Ascending aorta (tissue), 2 donors: Measurements from ENCODE around the gene FABP6. TPM values are rescaled to one million over a fixed set of nuclear protein-coding genes. Genes with fewer than 3 reads are reported as not detected.
"Not testable (repeated sequence)": the region's sequence is repeated elsewhere in the genome, so short reads cannot be mapped to it uniquely, and the experiment has no call there.

Experiments used
- DNase-seq, 2 donors: peaks; one replicate each; pipeline ENCODE4 v3.0.0-alpha.2; 2019; ENCODE audit warnings: low spot score in 2 of 2
- H3K27ac ChIP-seq, 2 donors: fragments of 200-600 bp; sonication (generic); one replicate each; pipeline ENCODE4 v1.5.1; 2016 to 2017; ENCODE audit warnings: mild to moderate bottlenecking in 1 of 2
- H3K27me3 ChIP-seq: fragments of 200-600 bp; sonication (generic); one replicate; pipeline ENCODE4 v1.5.1; 2017
- H3K36me3 ChIP-seq, 2 donors: fragments of 200-600 bp; sonication (generic); one replicate each; pipeline ENCODE4 v1.5.1; 2016
- H3K4me1 ChIP-seq, 2 donors: fragments of 200-600 bp; sonication (generic); one replicate each; pipeline ENCODE4 v1.5.1; 2016 to 2017; ENCODE audit warnings: mild to moderate bottlenecking in 1 of 2
- H3K4me3 ChIP-seq, 2 donors: fragments of 200-600 bp; sonication (generic); one replicate each; pipeline ENCODE4 v1.5.1; 2016 to 2017; ENCODE audit warnings: mild to moderate bottlenecking in 1 of 2
- H3K9me3 ChIP-seq, 2 donors: fragments of 200-600 bp; sonication (generic); one replicate each; pipeline ENCODE4 v1.5.1; 2016
- intact Hi-C: fragments of 100-400 bp; cut with DNase I; formaldehyde crosslinking; loops from one replicate; pipeline ENCODE4 v1.15.1; 2023
- total RNA-seq: library from RNA; depleted of rRNA; stranded (reverse); fragments of >200 nt; gene quantifications from one replicate; pipeline ENCODE4 v1.1.0, GENCODE V29; 2016
- TF ChIP-seq, protein P1 (sequence below), 3 experiments: fragments of 200-600 bp in 2 of 3; fragments of 450-650 bp in 1 of 3; sonication (generic) in 2 of 3; IDR thresholded peaks; one replicate each; pipeline ENCODE4 v1.5.1; 2016 to 2019; ENCODE audit warnings: antibody characterized with exemption in 3 of 3, mild to moderate bottlenecking in 1 of 3, moderate library complexity in 1 of 3

The FABP6 gene
- total RNA-seq, 1 donor from 2014 or later: not detected

DNA sequence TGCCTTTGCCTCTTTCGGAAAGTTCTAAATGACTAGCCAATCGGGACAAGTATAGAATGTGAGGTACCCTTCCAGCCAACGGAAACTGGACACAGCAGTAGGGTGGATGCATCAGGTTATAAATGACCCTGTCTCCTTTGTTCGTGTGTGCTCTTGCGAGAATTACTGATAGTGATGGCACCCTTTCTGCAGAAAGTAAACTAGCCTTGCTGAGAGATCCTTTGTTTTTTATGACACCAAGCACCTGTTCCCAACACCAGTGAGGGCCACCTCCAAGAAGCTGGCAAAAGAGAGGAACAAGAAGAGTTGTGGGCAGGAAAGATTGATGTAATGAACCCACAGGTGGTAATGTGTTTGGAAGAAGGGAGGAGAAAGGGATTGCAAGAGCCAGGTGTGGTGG, 42.8 kb upstream of the FABP6 start:
- TF ChIP-seq, protein P1, sequence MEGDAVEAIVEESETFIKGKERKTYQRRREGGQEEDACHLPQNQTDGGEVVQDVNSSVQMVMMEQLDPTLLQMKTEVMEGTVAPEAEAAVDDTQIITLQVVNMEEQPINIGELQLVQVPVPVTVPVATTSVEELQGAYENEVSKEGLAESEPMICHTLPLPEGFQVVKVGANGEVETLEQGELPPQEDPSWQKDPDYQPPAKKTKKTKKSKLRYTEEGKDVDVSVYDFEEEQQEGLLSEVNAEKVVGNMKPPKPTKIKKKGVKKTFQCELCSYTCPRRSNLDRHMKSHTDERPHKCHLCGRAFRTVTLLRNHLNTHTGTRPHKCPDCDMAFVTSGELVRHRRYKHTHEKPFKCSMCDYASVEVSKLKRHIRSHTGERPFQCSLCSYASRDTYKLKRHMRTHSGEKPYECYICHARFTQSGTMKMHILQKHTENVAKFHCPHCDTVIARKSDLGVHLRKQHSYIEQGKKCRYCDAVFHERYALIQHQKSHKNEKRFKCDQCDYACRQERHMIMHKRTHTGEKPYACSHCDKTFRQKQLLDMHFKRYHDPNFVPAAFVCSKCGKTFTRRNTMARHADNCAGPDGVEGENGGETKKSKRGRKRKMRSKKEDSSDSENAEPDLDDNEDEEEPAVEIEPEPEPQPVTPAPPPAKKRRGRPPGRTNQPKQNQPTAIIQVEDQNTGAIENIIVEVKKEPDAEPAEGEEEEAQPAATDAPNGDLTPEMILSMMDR (IDR thresholded peaks at IDR 0.05): no peak
- intact Hi-C loops: no loop called here

DNA sequence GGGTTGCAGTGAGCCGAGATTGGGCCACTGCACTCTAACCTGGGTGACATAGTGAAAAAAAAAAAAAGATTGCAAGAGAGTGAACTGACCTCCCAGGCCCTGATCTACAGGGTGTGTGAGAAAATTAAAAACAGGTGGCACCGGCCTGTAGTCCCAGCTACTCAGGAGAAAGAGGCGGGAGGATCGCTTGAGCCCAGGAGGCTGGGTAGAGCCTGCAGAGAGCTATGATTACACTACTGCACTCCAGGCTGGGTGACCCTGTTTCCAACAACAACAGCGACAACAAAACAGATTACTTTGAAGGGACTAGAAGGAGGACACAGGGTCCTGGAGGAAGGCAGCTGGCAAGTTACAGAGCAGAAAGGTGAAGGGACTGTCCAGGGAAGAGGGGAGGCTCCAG, 42.2 kb upstream of the FABP6 start:
- Histone ChIP-seq H3K4me1 (peaks cover 0 to 6% of the 10 kb centered on the region in 2 donors), H3K27ac (no peak overlapping the region), H3K36me3 (no peaks in the 10 kb centered on the region), H3K4me3 (no peak overlapping the region), H3K9me3 (no peaks in the 10 kb centered on the region), H3K27me3 (no peaks in the 10 kb centered on the region)
- TF ChIP-seq, protein P1 (IDR thresholded peaks at IDR 0.05): no peak
- no peak for DNase-seq
- intact Hi-C loops: no loop called here

More for the DNA sequence above, 42.8 kb upstream of the FABP6 start:
- Histone ChIP-seq H3K27ac (no peak overlapping the region), H3K4me1 (peaks cover 0 to 6% of the 10 kb centered on the region in 2 donors), H3K27me3 (no peaks in the 10 kb centered on the region), H3K9me3 (no peaks in the 10 kb centered on the region), H3K4me3 (no peak overlapping the region), H3K36me3 (no peaks in the 10 kb centered on the region)
- DNase-seq: no peak

DNA sequence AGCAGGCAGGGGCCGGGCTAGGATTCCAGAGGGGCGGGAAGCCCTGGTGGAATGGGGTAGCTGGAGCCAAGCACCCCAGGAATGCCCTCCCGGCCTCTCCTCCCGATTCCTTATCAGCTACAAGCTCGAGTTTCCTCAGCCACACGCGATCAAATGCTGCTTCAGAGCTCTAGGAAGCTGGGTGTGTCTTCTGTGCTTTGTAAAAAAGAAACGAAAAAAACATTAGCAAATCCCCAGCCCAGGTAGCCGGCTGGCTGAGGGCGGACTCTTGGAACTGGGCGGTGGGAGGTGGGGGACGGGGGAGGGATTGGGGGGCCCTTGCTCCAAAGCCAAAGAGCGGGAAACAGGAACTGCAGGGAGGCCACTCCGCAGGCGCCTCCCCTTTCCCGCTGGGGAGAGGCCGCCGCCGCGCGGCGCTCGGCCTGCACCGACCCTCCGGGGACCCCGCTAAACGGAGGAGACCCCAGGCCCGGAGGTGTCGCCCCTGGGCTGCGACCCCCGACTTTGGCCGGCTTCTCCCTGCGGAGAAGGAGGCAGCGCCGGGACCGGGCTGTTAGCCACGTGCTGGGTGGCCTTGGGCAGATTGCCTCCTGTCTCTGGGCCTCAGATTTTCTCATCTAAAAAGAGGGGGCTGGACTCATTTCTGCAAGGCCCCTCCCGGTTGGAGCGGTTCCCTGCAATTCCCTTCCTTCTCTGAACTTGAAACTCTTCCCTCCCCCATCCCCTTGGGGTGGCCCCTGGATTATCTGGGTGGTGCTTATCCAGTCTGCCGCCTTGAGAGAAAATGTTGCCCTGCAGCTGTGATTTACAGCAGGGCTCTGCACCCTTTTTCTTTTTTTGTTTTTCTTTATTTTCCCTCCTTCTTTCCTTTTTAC, 40.9 kb upstream of the FABP6 start:
- H3K4me3 ChIP-seq: peak overlapping the region; percentile 51 to 69
- DNase-seq: peak in 1 of 2 donors; percentile 67
- intact Hi-C loops: no loop called here
- H3K27me3 ChIP-seq: no peaks in the 10 kb centered on the region
- H3K27ac ChIP-seq: peak overlapping the region; percentile 29 to 60
- peaks cover 0 to 6% of the 10 kb centered on the region in 2 donors for H3K4me1 ChIP-seq
- H3K9me3 ChIP-seq: no peaks in the 10 kb centered on the region
- no peaks in the 10 kb centered on the region for H3K36me3 ChIP-seq
- TF ChIP-seq, protein P1 (IDR thresholded peaks at IDR 0.05): peak in 1 of 3 experiments; percentile 31

DNA sequence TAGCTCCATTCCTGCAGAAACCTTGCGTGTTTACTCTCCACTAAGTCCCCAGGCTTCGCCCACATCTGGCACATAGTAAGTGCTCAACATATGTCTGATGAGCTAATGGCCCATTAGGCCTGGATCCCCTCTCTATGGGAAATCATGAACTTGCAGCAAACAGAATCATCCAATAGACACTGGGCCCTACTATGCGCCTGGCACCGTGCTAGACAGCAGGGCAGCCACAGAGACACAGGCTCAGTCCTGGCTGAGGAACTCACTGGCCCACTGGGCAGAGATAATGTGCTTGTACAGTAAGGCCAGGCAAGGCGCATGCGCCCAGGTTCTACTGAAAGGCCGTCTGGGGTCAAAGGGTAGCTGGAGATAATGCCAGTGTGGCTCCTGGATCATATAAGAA, 36.9 kb upstream of the FABP6 start:
- intact Hi-C loops: no loop called here
- Histone ChIP-seq H3K36me3 (no peaks in the 10 kb centered on the region), H3K27me3 (no peaks in the 10 kb centered on the region), H3K4me1 (peaks cover 0 to 6% of the 10 kb centered on the region in 2 donors), H3K9me3 (no peaks in the 10 kb centered on the region), H3K4me3 (no peak overlapping the region), H3K27ac (no peak overlapping the region)
- TF ChIP-seq, protein P1 (IDR thresholded peaks at IDR 0.05): no peak
- DNase-seq: no peak

DNA sequence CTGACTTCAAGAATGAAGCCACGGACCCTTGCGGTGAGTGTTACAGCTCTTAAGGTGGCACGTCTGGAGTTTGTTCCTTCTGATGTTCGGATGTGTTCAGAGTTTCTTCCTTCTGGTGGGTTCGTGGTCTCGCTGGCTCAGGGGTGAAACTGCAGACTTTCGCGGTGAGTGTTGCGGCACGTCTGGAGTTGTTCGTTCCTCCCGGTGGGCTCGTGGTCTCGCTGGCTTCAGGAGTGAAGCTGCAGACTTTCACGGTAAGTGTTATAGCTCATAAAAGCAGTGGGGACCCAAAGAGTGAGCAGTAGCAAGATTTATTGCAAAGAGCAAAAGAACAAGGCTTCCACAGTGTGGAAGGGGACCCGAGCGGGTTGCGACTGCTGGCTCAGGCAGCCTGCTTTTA, 36.2 kb upstream of the FABP6 start:
- H3K4me1 ChIP-seq, H3K27ac ChIP-seq, H3K36me3 ChIP-seq, H3K4me3 ChIP-seq, H3K9me3 ChIP-seq, DNase-seq, intact Hi-C loops, H3K27me3 ChIP-seq: not testable (repeated sequence)

DNA sequence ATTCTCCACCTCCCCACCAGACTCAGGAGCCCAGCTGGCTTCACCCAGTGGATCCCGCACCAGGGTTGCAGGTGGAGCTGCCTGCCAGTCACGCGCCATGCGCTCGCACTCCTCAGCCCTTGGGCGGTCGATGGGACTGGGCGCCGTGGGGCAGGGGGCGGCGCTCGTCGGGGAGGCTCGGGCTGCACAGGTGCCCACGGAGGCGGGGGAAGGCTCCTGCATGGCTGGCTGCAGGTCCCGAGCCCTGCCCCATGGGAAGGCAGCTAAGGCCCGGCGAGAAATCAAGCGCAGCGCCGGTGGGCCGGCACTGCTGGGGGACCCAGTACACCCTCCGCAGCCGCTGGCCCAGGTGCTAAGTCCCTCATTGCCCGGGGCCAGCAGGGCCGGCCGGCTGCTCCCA, 35.5 kb upstream of the FABP6 start:
- H3K4me1 ChIP-seq, H3K9me3 ChIP-seq, H3K27ac ChIP-seq, H3K4me3 ChIP-seq, intact Hi-C loops, DNase-seq, H3K27me3 ChIP-seq, H3K36me3 ChIP-seq: not testable (repeated sequence)
